Astrocyte (in vitro differentiated cells and primary cell): Measurements from ENCODE around the gene CMIP. TPM values are rescaled to one million over a fixed set of nuclear protein-coding genes. Genes with fewer than 3 reads are reported as not detected.

Source experiments
- DNase-seq: peaks from one replicate; pipeline ENCODE4 v3.0.0-alpha.2; 2010; ENCODE audit warnings: low read depth
- FAIRE-seq: peaks from 2 replicates; lab custom pipeline; 2011; peaks lifted over from hg19 to GRCh38; lab: Jason Lieb, UNC
- H2AFZ ChIP-seq: 2 replicates; pipeline ENCODE4 v1.6.0; 2012; ENCODE audit warnings: low read depth, low read length, inconsistent platforms
- H3K27ac ChIP-seq: 2 replicates; pipeline ENCODE4 v1.5.1; 2011; ENCODE audit warnings: low read depth, low read length, inconsistent platforms
- H3K27me3 ChIP-seq: 2 replicates; pipeline ENCODE4 v1.6.0; 2011; ENCODE audit warnings: low read length, inconsistent platforms; ENCODE audit not compliant: insufficient read depth
- H3K36me3 ChIP-seq: 2 replicates; pipeline ENCODE4 v1.5.1; 2011; ENCODE audit warnings: low read length, inconsistent platforms; ENCODE audit not compliant: insufficient read depth
- H3K4me1 ChIP-seq: 2 replicates; pipeline ENCODE4 v1.5.1; 2011; ENCODE audit warnings: low read length, inconsistent platforms; ENCODE audit not compliant: insufficient read depth
- H3K4me2 ChIP-seq: 2 replicates; pipeline ENCODE4 v1.6.0; 2012; ENCODE audit warnings: low read length, inconsistent platforms
- H3K4me3 ChIP-seq: 2 replicates; pipeline ENCODE4 v1.5.1; 2011; ENCODE audit warnings: low read depth, mild to moderate bottlenecking, low read length, inconsistent platforms; ENCODE audit not compliant: insufficient read depth
- H3K79me2 ChIP-seq: 2 replicates; pipeline ENCODE4 v1.6.0; 2012; ENCODE audit warnings: mild to moderate bottlenecking, low read length, inconsistent platforms; ENCODE audit not compliant: insufficient read depth
- H3K9ac ChIP-seq: 2 replicates; pipeline ENCODE4 v1.6.0; 2012; ENCODE audit warnings: mild to moderate bottlenecking, low read length, inconsistent platforms
- H3K9me3 ChIP-seq: 2 replicates; pipeline ENCODE4 v1.5.1; 2012; ENCODE audit warnings: low read depth, mild to moderate bottlenecking, low read length, inconsistent platforms; ENCODE audit not compliant: insufficient read depth
- H4K20me1 ChIP-seq: 2 replicates; pipeline ENCODE4 v1.6.0; 2012; ENCODE audit warnings: low read length, inconsistent platforms; ENCODE audit not compliant: insufficient read depth
- H3K27ac Mint-ChIP-seq: one replicate; pipeline ENCODE4 v1.8.0; 2021; ENCODE audit warnings: mild to moderate bottlenecking, mixed read lengths; ENCODE audit not compliant: unreplicated experiment
- H3K27me3 Mint-ChIP-seq: one replicate; pipeline ENCODE4 v1.8.0; 2021; ENCODE audit warnings: low read depth, mixed read lengths; ENCODE audit not compliant: unreplicated experiment
- H3K36me3 Mint-ChIP-seq: one replicate; pipeline ENCODE4 v1.8.0; 2021; ENCODE audit warnings: low read depth, mixed read lengths; ENCODE audit not compliant: unreplicated experiment
- H3K4me1 Mint-ChIP-seq: one replicate; pipeline ENCODE4 v1.8.0; 2021; ENCODE audit warnings: low read depth, mixed read lengths; ENCODE audit not compliant: unreplicated experiment
- H3K4me3 Mint-ChIP-seq: one replicate; pipeline ENCODE4 v1.8.0; 2021; ENCODE audit warnings: mild to moderate bottlenecking, moderate library complexity, mixed read lengths; ENCODE audit not compliant: unreplicated experiment
- H3K9me3 Mint-ChIP-seq: one replicate; pipeline ENCODE4 v1.8.0; 2021; ENCODE audit warnings: mild to moderate bottlenecking, mixed read lengths; ENCODE audit not compliant: unreplicated experiment
- EZH2 ChIP-seq: IDR thresholded peaks from 2 replicates; pipeline ENCODE4 v1.6.1; 2012; ENCODE audit warnings: mild to moderate bottlenecking, low read length, inconsistent platforms; ENCODE audit not compliant: insufficient read depth
- total RNA-seq: library from RNA; stranded (reverse); gene quantifications from 2 replicates; pipeline ENCODE4 v1.2.1, GENCODE V29; 2021
- TF ChIP-seq, protein P1 (sequence below): IDR thresholded peaks from 2 replicates; pipeline ENCODE4 v1.5.1; 2011; ENCODE audit warnings: low read depth, mild to moderate bottlenecking, inconsistent platforms, low read length, moderate library complexity; ENCODE audit not compliant: insufficient read depth

Gene CMIP
- total RNA-seq, 1 donor from 2014 or later: 71.5 TPM

DNA sequence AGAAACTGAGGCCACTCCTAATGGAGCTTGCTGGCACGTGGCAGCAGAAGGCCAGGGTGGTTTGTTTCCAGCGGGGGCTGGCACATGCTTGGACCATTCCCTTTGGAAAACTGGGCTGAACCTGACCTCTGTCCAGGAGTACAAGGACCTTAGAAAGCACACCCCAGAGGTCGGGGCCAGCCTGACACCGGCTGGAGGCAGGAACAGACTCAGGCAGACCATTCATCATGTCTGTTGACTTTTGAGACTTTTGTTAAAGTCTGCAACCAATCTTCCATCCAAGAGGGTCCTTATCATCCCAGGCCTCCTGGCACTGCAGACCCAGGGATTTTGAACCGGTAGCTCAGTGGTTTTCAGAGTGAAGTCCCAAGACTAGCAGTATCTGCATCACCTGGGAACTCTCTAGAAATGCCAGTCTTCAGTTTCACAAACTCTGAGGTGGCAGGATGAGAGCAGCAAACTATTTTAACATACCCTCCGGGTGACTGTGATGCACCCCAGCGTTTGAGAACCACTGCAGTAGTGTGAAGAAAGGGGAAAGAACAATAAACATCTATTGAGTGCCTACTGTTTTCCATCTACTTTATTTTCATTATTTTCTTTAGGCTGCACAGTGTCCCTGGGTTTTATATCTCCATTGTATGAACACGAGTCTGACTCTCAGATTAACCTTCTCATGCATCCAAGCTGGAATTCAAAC is 189.2 kb downstream of the CMIP start:
- no peak overlapping the region for H3K4me3 Mint-ChIP-seq
- peak overlapping the region; percentile 15 for H3K27ac ChIP-seq
- peaks cover 23% of the 10 kb centered on the region for H3K4me1 Mint-ChIP-seq

DNA sequence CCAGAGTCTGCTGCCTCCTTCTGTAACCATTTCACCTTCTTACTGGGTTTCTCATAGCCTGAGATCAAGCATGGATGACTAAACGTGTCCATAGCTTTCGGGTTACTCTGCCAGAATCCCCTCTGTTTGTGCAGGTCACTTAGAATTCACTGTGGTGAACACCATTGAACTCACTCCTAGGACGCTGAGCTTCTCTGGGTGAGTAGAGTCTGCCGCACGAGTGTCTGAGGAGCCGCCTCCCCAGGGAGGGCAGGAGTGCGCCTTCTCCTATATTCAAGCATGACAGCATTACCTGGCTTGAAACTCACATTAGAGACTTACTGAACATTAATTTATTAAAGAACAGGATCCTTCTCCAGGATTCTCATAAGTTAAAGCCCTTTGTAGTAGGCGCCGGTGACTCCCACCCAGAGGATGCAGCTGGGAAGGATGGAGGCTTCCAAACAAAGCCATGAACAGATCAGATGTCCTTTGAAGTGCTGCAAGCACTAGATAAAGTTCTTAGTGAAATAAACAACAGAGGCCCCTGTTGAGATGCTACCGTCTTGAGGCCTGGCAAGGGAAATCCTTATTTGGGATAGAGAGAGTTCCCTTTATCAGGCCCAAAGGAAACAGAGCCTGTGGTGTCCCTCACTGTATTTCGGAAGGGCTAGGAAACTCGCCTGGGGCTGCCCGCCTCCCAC is 189.9 kb downstream of the CMIP start:
- Histone ChIP-seq H3K4me1 (peaks cover 28% of the 10 kb centered on the region), H3K9ac (peak overlapping the region; percentile 14), H3K4me3 (no peak overlapping the region), H4K20me1 (peaks cover 79% of the 10 kb centered on the region), H3K4me2 (peak overlapping the region; percentile 72), H3K79me2 (peaks cover 2% of the 10 kb centered on the region), H3K9me3 (no peaks in the 10 kb centered on the region), H2AFZ (no peak overlapping the region), H3K27me3 (no peaks in the 10 kb centered on the region), H3K36me3 (no peaks in the 10 kb centered on the region), H3K27ac (peak overlapping the region; percentile 15)
- TF ChIP-seq, protein P1, sequence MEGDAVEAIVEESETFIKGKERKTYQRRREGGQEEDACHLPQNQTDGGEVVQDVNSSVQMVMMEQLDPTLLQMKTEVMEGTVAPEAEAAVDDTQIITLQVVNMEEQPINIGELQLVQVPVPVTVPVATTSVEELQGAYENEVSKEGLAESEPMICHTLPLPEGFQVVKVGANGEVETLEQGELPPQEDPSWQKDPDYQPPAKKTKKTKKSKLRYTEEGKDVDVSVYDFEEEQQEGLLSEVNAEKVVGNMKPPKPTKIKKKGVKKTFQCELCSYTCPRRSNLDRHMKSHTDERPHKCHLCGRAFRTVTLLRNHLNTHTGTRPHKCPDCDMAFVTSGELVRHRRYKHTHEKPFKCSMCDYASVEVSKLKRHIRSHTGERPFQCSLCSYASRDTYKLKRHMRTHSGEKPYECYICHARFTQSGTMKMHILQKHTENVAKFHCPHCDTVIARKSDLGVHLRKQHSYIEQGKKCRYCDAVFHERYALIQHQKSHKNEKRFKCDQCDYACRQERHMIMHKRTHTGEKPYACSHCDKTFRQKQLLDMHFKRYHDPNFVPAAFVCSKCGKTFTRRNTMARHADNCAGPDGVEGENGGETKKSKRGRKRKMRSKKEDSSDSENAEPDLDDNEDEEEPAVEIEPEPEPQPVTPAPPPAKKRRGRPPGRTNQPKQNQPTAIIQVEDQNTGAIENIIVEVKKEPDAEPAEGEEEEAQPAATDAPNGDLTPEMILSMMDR: no peak
- TF ChIP-seq EZH2: no peak
- Mint-ChIP-seq H3K9me3 (no peaks in the 10 kb centered on the region), H3K27ac (no peak overlapping the region), H3K4me3 (no peak overlapping the region), H3K27me3 (no peaks in the 10 kb centered on the region), H3K36me3 (peaks cover 14% of the 10 kb centered on the region), H3K4me1 (peaks cover 23% of the 10 kb centered on the region)
- FAIRE-seq (no peak), DNase-seq (peak; percentile 65)

More for the DNA sequence above, 189.2 kb downstream of the CMIP start:
- peaks cover 28% of the 10 kb centered on the region for H3K4me1 ChIP-seq
- Mint-ChIP-seq H3K27ac (no peak overlapping the region), H3K27me3 (no peaks in the 10 kb centered on the region), H3K9me3 (no peaks in the 10 kb centered on the region), H3K36me3 (peaks cover 11% of the 10 kb centered on the region)
- H4K20me1 ChIP-seq: peaks cover 77% of the 10 kb centered on the region
- no peaks in the 10 kb centered on the region for H3K36me3 ChIP-seq
- peak overlapping the region; percentile 72 for H3K4me2 ChIP-seq
- no peaks in the 10 kb centered on the region for H3K27me3 ChIP-seq
- no peak overlapping the region for H2AFZ ChIP-seq
- no peak overlapping the region for H3K4me3 ChIP-seq
- H3K9ac ChIP-seq: peak overlapping the region; percentile 64
- no peaks in the 10 kb centered on the region for H3K9me3 ChIP-seq
- no peaks in the 10 kb centered on the region for H3K79me2 ChIP-seq
- DNase-seq (no peak), FAIRE-seq (no peak)
- TF ChIP-seq, protein P1: no peak
- TF ChIP-seq EZH2: no peak
